ENCODE results near the gene C2orf72.

C2orf72 gene

GRCh38 chr2:231093933-231094332 is 56.6 kb downstream of the C2orf72 start:
- no peak for DNase-seq

GRCh38 chr2:231094736-231095346 is 57.5 kb downstream of the C2orf72 start:
- no peak for DNase-seq
